Thyroid gland (tissue), 4 donors: Measurements from ENCODE around the gene AKAP6.

ENCODE experiments used
- CTCF ChIP-seq, 6 experiments: fragments of 200-600 bp in 3 of 6; fragments of 450-650 bp in 3 of 6; sonication (generic) in 3 of 6; IDR thresholded peaks; one replicate each; pipeline ENCODE4 v1.5.1; 2016 to 2019; ENCODE audit warnings: antibody characterized with exemption in 6 of 6, mild to moderate bottlenecking in 2 of 6, inconsistent platforms in 1 of 6, moderate library complexity in 1 of 6
- POLR2A ChIP-seq, 2 donors: fragments of 450-650 bp; IDR thresholded peaks; one replicate each; pipeline ENCODE4 v1.6.1; 2017; ENCODE audit warnings: antibody characterized with exemption in 2 of 2, mild to moderate bottlenecking in 2 of 2, moderate library complexity in 1 of 2

GRCh38 chr14:32438517-32438916, 109.4 kb downstream of the AKAP6 start:
- TF ChIP-seq POLR2A (IDR thresholded peaks at IDR 0.05) (no peak), CTCF (IDR thresholded peaks at IDR 0.05) (no peak)
